HepG2 (cell line): ENCODE results near the gene SAMSN1. TPM values are rescaled to one million over a fixed set of nuclear protein-coding genes. Genes with fewer than 3 reads are reported as not detected.

Experiments used
- ATAC-seq: fragments of 200-7000 bp; cut with Tn5 transposase; 3 replicates; pipeline ENCODE4 v1.9.1; 2020; ENCODE audit warnings: mild to moderate bottlenecking, moderate library complexity
- BruUV-seq: library from RNA; stranded (reverse); fragments of 400-500 nt; replicated peaks from 2 replicates; lab custom pipeline; 2021; lab: Mats Ljungman, UMichigan
- CTCF ChIA-PET: fragments of 300-600 bp; formaldehyde crosslinking; extraction: SDS; loops from one replicate; lab custom pipeline; 2021; ENCODE audit warnings: low total read pairs, inconsistent platforms, low intra/inter-chr PET ratio; lab: Yijun Ruan, JAX
- POLR2A ChIA-PET: fragments of 350-600 bp; sonication (Branson Sonifier 250); formaldehyde crosslinking; loops from one replicate; lab custom pipeline; 2020; ENCODE audit warnings: antibody characterized with exemption, inconsistent platforms; lab: Yijun Ruan, JAX
- DNase-seq: peaks from one replicate; pipeline ENCODE4 v3.0.0-alpha.2; 2015; ENCODE audit warnings: low spot score
- FAIRE-seq: peaks from 3 replicates; lab custom pipeline; 2011; peaks lifted over from hg19 to GRCh38; lab: Jason Lieb, UNC
- H2AFZ ChIP-seq: one replicate; pipeline ENCODE4 v1.6.1; 2011; ENCODE audit warnings: low read length, inconsistent platforms
- H3K27ac ChIP-seq: fragments of 300-600 bp; 3 replicates; pipeline ENCODE4 v1.8.0; 2011; ENCODE audit warnings: mixed run types, mild to moderate bottlenecking, mixed read lengths, low read length, inconsistent platforms; ENCODE audit not compliant: insufficient read depth; ENCODE audit errors: extremely low read length
- H3K27me3 ChIP-seq, 2 experiments: fragments of 200-600 bp in 1 of 2; 2 replicates in 1 of 2; 3 replicates in 1 of 2; pipeline versions ENCODE4 v1.6.0 to v1.8.0; 2011; ENCODE audit warnings: low read length in 2 of 2, mild to moderate bottlenecking in 2 of 2, moderate library complexity in 2 of 2, inconsistent platforms in 1 of 2; ENCODE audit not compliant: insufficient read depth in 2 of 2, control insufficient read depth in 1 of 2
- H3K36me3 ChIP-seq, 2 experiments: fragments of 200-600 bp in 1 of 2; replicated peaks in 1 of 2; 2 replicates in 1 of 2; 3 replicates in 1 of 2; pipeline versions ENCODE4 v1.5.1 to v1.8.0; 2011; ENCODE audit warnings: low read length in 2 of 2, inconsistent platforms in 1 of 2; ENCODE audit not compliant: insufficient read depth in 2 of 2, control insufficient read depth in 1 of 2
- H3K4me1 ChIP-seq: 2 replicates; pipeline ENCODE4 v1.5.1; 2012; ENCODE audit warnings: low read length, inconsistent platforms; ENCODE audit not compliant: insufficient read depth
- H3K4me2 ChIP-seq: 2 replicates; pipeline ENCODE4 v1.6.0; 2011; ENCODE audit warnings: low read depth, low read length, inconsistent platforms
- H3K4me3 ChIP-seq, 3 experiments: fragments of 200-600 bp in 1 of 3; sonication (generic), shearing (Covaris generic) in 1 of 3; replicated peaks in 1 of 3; 2 replicates each; pipeline ENCODE4 v1.5.1; 2011 to 2016; ENCODE audit warnings: low read length in 3 of 3, inconsistent platforms in 2 of 3, low read depth in 2 of 3, mild to moderate bottlenecking in 2 of 3, control low read depth in 1 of 3, mixed read lengths in 1 of 3; ENCODE audit not compliant: insufficient read depth in 1 of 3
- H3K79me2 ChIP-seq: one replicate; pipeline ENCODE4 v1.6.1; 2011; ENCODE audit warnings: low read length, inconsistent platforms; ENCODE audit not compliant: insufficient read depth
- H3K9ac ChIP-seq: 2 replicates; pipeline ENCODE4 v1.6.0; 2011; ENCODE audit warnings: mild to moderate bottlenecking, low read depth, low read length, inconsistent platforms; ENCODE audit not compliant: insufficient read depth
- H3K9me3 ChIP-seq: 2 replicates; pipeline ENCODE4 v1.5.1; 2012; ENCODE audit warnings: mild to moderate bottlenecking, low read length
- H4K20me1 ChIP-seq: 2 replicates; pipeline ENCODE4 v1.6.0; 2011; ENCODE audit warnings: inconsistent platforms, mild to moderate bottlenecking, low read length, moderate library complexity; ENCODE audit not compliant: insufficient read depth
- KIAA2018 ChIP-seq: sonication (generic); formaldehyde crosslinking; IDR thresholded peaks from 2 replicates; pipeline ENCODE4 v1.5.0; 2020; ENCODE audit warnings: mild to moderate bottlenecking, missing genetic modification reagents, borderline replicate concordance
- MIER2 ChIP-seq: IDR thresholded peaks from 2 replicates; pipeline ENCODE4 v1.6.1; 2016; ENCODE audit warnings: missing biosample characterization, missing genetic modification reagents
- NCOA5 ChIP-seq: sonication (generic); formaldehyde crosslinking; IDR thresholded peaks from 2 replicates; pipeline ENCODE4 v1.4.0; 2020; ENCODE audit warnings: missing genetic modification reagents
- SIN3B ChIP-seq: fragments of 150-350 bp; IDR thresholded peaks from 2 replicates; pipeline ENCODE4 v1.6.1; 2014; ENCODE audit warnings: low read length
- TFDP2 ChIP-seq: sonication (generic); formaldehyde crosslinking; IDR thresholded peaks from 2 replicates; pipeline ENCODE4 v1.4.0; 2020; ENCODE audit warnings: missing genetic modification reagents
- ZNF121 ChIP-seq: sonication (generic); formaldehyde crosslinking; IDR thresholded peaks from 2 replicates; pipeline ENCODE4 v1.5.0; 2020; ENCODE audit warnings: mild to moderate bottlenecking, missing genetic modification reagents
- ZNF33A ChIP-seq: sonication (generic); formaldehyde crosslinking; IDR thresholded peaks from 2 replicates; pipeline ENCODE4 v1.5.1; 2020; ENCODE audit warnings: missing genetic modification reagents, mild to moderate bottlenecking, moderate library complexity, borderline replicate concordance
- ZNF446 ChIP-seq: sonication (generic); formaldehyde crosslinking; IDR thresholded peaks from 2 replicates; pipeline ENCODE4 v1.5.0; 2020; ENCODE audit warnings: mild to moderate bottlenecking, missing genetic modification reagents
- ZNF558 ChIP-seq: sonication (generic); formaldehyde crosslinking; IDR thresholded peaks from 2 replicates; pipeline ENCODE4 v1.9.0; 2022; ENCODE audit warnings: mild to moderate bottlenecking, missing genetic modification reagents, borderline replicate concordance
- ZNF629 ChIP-seq: sonication (generic); formaldehyde crosslinking; conservative IDR thresholded peaks from 2 replicates; pipeline ENCODE4 v1.5.0; 2020; ENCODE audit warnings: missing genetic modification reagents
- ZNF710 ChIP-seq: sonication (generic); formaldehyde crosslinking; IDR thresholded peaks from 2 replicates; pipeline ENCODE4 v1.5.0; 2020; ENCODE audit warnings: mild to moderate bottlenecking, missing genetic modification reagents, borderline replicate concordance
- ZNF775 ChIP-seq: sonication (generic); formaldehyde crosslinking; IDR thresholded peaks from 2 replicates; pipeline ENCODE4 v1.4.0; 2020; ENCODE audit warnings: missing genetic modification reagents, mild to moderate bottlenecking, moderate library complexity, borderline replicate concordance
- ZNF850 ChIP-seq: sonication (generic); formaldehyde crosslinking; conservative IDR thresholded peaks from 2 replicates; pipeline ENCODE4 v1.9.0; 2021; ENCODE audit warnings: mild to moderate bottlenecking, missing genetic modification reagents
- WGBS: methylation state at CpG from one replicate; pipeline ENCODE4 v1.1.6; 2017; ENCODE audit warnings: low lambda C conversion rate; 5-methylcytosine and 5-hydroxymethylcytosine counted together
- in situ Hi-C: cut with HindIII; loops from 2 replicates; pipeline ENCODE4 v1.10.0; 2017; ENCODE audit warnings: low pct_unique_long_range_greater_than_20kb; ENCODE audit not compliant: extremely low pct_ligation_motif_present
- intact Hi-C: fragments of 100-400 bp; cut with micrococcal nuclease; formaldehyde crosslinking; loops from one replicate; pipeline ENCODE4 v1.10.0; 2022; ENCODE audit not compliant: unreplicated experiment
- polyA plus RNA-seq, 8 experiments: library from polyadenylated mRNA; depleted of rRNA in 3 of 8; stranded (reverse) in 7 of 8; unstranded in 1 of 8; fragments of >200 nt; fragmentation: Illumina TruSeq in 4 of 8; extraction: Trizol in 4 of 8; gene quantifications; 2 replicates each; pipeline versions ENCODE4 v1.2.1 to v1.2.3, GENCODE V29; 2011 to 2016; ENCODE audit warnings: low read depth in 4 of 8, missing spikeins in 1 of 8, mixed read lengths in 1 of 8; ENCODE audit not compliant: insufficient read depth in 1 of 8
- total RNA-seq, 5 experiments: library from RNA; depleted of rRNA; stranded (reverse); fragments of >200 nt; fragmentation: Illumina TruSeq; extraction: Trizol; gene quantifications; 2 replicates each; pipeline ENCODE4 v1.2.3, GENCODE V29; 2016; ENCODE audit warnings: low read depth in 1 of 5

SAMSN1 gene
- total and polyA plus RNA-seq, 2 of the 13 experiments (the other 11 are each of a cell fraction or from before 2014, with no cell fraction given): 0.09 TPM; not detected in 1

- H3K27ac ChIP-seq: no peak overlapping the region
- H3K27me3 ChIP-seq: no peaks in the 10 kb centered on the region; a peak in 1 of 5 replicates
- no peaks in the 10 kb centered on the region for H3K9me3 ChIP-seq
- no peak overlapping the region for H2AFZ ChIP-seq
- no peaks in the 10 kb centered on the region for H3K4me1 ChIP-seq
- no TSS peak for BruUV-seq
- no peak overlapping the region for H3K4me2 ChIP-seq
- intact Hi-C loops (no loop called here), in situ Hi-C loops (no loop called here)
- ChIA-PET CTCF (no interaction called here), POLR2A (no interaction called here)
- H3K9ac ChIP-seq: no peak overlapping the region
- 3% methylated on average over 3 of the region's 3 CpGs for WGBS
- FAIRE-seq (no peak), ATAC-seq (no peak), DNase-seq (no peak)
- no peaks in the 10 kb centered on the region for H3K36me3 ChIP-seq
- H4K20me1 ChIP-seq: no peaks in the 10 kb centered on the region
- TF ChIP-seq SIN3B (no peak), NCOA5 (CRISPR knock-in tag) (no peak), ZNF558 (no peak), KIAA2018 (CRISPR knock-in tag) (no peak), TFDP2 (no peak), ZNF121 (CRISPR knock-in tag) (no peak), ZNF629 (CRISPR knock-in tag) (no peak), ZNF850 (CRISPR knock-in tag) (no peak), ZNF775 (CRISPR knock-in tag) (no peak), ZNF33A (CRISPR knock-in tag) (no peak), ZNF710 (CRISPR knock-in tag) (no peak), MIER2 (no peak), ZNF446 (CRISPR knock-in tag) (no peak)
- H3K4me3 ChIP-seq: no peak overlapping the region
- H3K79me2 ChIP-seq: no peaks in the 10 kb centered on the region
These were observed 65.6 kb downstream of the SAMSN1 start for GRCh38 chr21:14480411-14481031.
